Sigmoid colon (tissue), 4 donors: ENCODE measurements around the gene TCP11L2.

ENCODE experiments used
- EP300 ChIP-seq, 4 donors: sonication (generic); formaldehyde crosslinking; IDR thresholded peaks; one replicate each; pipeline ENCODE4 v1.6.1; 2017; ENCODE audit warnings: antibody characterized with exemption in 4 of 4
- POLR2A ChIP-seq, 2 donors: fragments of 450-650 bp; IDR thresholded peaks; one replicate each; pipeline ENCODE4 v1.6.1; 2016; ENCODE audit warnings: antibody characterized with exemption in 2 of 2, mild to moderate bottlenecking in 2 of 2, moderate library complexity in 2 of 2
- POLR2AphosphoS5 ChIP-seq, 4 donors: sonication (generic); formaldehyde crosslinking; IDR thresholded peaks; one replicate each; pipeline ENCODE4 v1.6.1; 2017; ENCODE audit warnings: antibody characterized with exemption in 4 of 4
- TF ChIP-seq, protein P1 (sequence below), 4 experiments: fragments of 450-650 bp in 3 of 4; fragments of 200-600 bp in 1 of 4; IDR thresholded peaks; one replicate each; pipeline ENCODE4 v1.5.1; 2016 to 2019; ENCODE audit warnings: antibody characterized with exemption in 4 of 4, mild to moderate bottlenecking in 3 of 4, moderate library complexity in 2 of 4

GRCh38 chr12:106258935-106259334, 43.6 kb upstream of the TCP11L2 start:
- TF ChIP-seq POLR2A (IDR thresholded peaks at IDR 0.05) (no peak), EP300 (IDR thresholded peaks at IDR 0.05) (no peak), POLR2AphosphoS5 (IDR thresholded peaks at IDR 0.05) (no peak)
- TF ChIP-seq, protein P1, sequence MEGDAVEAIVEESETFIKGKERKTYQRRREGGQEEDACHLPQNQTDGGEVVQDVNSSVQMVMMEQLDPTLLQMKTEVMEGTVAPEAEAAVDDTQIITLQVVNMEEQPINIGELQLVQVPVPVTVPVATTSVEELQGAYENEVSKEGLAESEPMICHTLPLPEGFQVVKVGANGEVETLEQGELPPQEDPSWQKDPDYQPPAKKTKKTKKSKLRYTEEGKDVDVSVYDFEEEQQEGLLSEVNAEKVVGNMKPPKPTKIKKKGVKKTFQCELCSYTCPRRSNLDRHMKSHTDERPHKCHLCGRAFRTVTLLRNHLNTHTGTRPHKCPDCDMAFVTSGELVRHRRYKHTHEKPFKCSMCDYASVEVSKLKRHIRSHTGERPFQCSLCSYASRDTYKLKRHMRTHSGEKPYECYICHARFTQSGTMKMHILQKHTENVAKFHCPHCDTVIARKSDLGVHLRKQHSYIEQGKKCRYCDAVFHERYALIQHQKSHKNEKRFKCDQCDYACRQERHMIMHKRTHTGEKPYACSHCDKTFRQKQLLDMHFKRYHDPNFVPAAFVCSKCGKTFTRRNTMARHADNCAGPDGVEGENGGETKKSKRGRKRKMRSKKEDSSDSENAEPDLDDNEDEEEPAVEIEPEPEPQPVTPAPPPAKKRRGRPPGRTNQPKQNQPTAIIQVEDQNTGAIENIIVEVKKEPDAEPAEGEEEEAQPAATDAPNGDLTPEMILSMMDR (IDR thresholded peaks at IDR 0.05), result no peak
